ENCODE measurements around the gene PTCH2.

Gene PTCH2

DNA sequence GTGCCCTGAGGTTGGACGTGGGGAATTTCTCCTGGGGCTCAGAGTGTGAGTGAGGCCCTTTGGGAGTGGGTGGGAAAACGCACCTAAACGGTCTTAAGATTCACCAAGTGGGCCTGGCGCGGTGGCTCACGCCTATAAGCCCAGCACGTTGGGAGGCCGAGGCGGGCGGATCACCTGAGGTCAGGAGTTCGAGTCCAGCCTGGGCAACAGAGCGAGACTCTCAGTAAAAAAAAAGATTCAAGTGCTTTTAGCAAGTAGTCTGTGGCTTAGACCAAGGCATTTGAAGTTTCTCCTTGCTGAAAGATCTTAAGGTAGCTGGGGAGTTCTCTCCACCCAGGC lies 66.4 kb downstream of the PTCH2 start:
- DNase-seq: no peak

DNA sequence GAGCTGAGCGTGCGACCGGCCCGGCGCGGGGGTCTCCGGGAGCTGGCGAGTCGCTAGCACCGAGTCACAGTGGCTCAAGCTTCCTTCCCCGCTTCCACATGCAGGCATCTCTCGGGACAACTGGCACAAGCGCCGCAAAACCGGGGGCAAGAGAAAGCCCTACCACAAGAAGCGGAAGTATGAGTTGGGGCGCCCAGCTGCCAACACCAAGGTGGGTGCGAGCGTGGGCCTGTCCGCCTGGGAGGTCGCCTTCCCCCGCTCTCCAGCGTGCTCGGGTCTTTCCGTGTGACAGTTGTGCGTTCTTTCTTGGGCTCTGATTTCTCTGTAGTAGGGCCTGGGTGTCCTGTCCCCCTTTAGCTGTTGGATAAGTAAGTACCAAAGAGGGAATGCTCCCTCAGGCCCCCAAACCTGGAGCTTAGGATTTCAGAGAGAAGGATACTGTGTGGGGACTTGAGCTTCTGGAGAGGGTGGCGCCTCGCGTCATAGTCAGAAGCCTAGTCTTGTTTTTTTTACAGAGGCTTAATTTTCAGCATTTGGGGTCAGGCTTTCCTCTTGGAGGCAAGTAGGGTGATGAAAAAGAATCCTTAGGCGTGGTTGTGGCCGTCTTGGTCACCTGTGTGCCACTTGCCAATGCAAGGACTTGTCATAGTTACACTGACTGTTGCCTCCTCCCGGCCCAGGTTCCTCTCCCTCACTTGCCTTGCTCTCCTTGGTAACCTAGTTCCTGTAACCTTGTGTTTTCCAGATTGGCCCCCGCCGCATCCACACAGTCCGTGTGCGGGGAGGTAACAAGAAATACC lies 66.9 kb downstream of the PTCH2 start:
- no peak for DNase-seq

DNA sequence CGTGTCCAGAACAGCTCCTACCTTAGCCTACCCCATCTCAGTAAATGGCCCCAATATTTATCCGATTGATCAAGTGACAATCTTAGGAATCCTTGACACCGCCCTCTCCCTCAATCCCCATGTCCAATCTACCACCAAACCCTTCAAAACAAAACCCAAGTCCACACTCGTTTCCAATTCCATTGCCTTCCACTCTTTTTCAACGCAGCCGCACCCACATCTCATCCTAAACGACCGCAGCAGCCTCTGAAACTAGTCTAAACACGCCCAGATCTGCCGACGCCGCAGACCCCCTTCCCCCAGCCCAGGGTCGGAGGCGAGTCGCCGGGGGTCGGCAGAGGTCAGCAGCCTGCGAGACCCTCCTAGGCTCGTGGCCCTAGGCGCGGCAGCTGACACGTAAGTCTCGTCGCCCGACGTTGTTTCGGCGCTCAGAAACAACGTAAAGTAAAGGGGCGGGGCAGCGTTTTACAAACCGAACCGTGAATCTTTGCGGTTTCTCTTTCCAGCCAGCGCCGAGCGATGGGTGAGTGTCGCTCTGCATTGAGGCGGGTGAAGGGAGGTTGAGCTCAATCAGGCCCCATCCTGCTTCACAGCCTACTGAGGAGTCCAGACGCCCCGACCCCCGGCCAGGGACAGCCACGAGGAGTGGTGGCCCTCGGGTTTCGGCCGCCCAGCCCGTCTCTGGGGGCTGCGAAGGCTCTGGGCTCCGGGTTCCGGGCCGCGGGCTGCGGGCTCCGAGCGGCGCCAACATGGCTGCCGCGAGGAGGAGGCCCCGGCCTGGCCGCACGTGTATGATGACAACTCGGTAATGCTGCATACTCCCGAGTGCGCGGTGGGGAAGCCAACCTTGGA lies 67.7 kb downstream of the PTCH2 start, which contains the start of gene RPS8:
Gene RPS8, plus strand, starts transcription at position 463 of the 852 bp plus-strand sequence. Its CDS starts 57 bp downstream, at position 520.
- peak; percentile 96 for DNase-seq
